Calu3 (cell line): ENCODE data around the gene FOXN3. TPM values are rescaled to one million over a fixed set of nuclear protein-coding genes. Genes with fewer than 3 reads are reported as not detected.

ENCODE experiments used
- BruUV-seq: library from RNA; stranded (reverse); fragments of 400-500 nt; replicated peaks from 2 replicates; lab custom pipeline; 2021; lab: Mats Ljungman, UMichigan
- CTCF ChIA-PET: fragments of 300-600 bp; sonication (Branson Sonifier 250); formaldehyde crosslinking; loops from one replicate; lab custom pipeline; 2022; ENCODE audit warnings: antibody characterized with exemption; lab: Charles Lee
- DNase-seq: peaks from one replicate; pipeline ENCODE4 v3.0.0; 2022
- H3K27ac Mint-ChIP-seq: one replicate; pipeline ENCODE4 v1.8.0; 2022; ENCODE audit warnings: mixed read lengths; ENCODE audit not compliant: unreplicated experiment
- H3K27me3 Mint-ChIP-seq: one replicate; pipeline ENCODE4 v1.8.0; 2022; ENCODE audit warnings: mixed read lengths; ENCODE audit not compliant: unreplicated experiment
- H3K36me3 Mint-ChIP-seq: one replicate; pipeline ENCODE4 v1.8.0; 2022; ENCODE audit warnings: mild to moderate bottlenecking, moderate library complexity, mixed read lengths; ENCODE audit not compliant: insufficient read depth, unreplicated experiment
- H3K4me1 Mint-ChIP-seq: one replicate; pipeline ENCODE4 v1.8.0; 2022; ENCODE audit warnings: mild to moderate bottlenecking, low read depth, mixed read lengths; ENCODE audit not compliant: unreplicated experiment
- H3K4me3 Mint-ChIP-seq: one replicate; pipeline ENCODE4 v1.8.0; 2022; ENCODE audit warnings: mild to moderate bottlenecking, low read depth, moderate library complexity, mixed read lengths; ENCODE audit not compliant: unreplicated experiment
- H3K9me3 Mint-ChIP-seq: one replicate; pipeline ENCODE4 v1.8.0; 2022; ENCODE audit warnings: low read depth, mixed read lengths; ENCODE audit not compliant: unreplicated experiment
- CTCF ChIP-seq: fragments of 200-600 bp; IDR thresholded peaks from one replicate; pipeline ENCODE4 v1.8.0; 2022; ENCODE audit warnings: antibody characterized with exemption; ENCODE audit not compliant: unreplicated experiment
- intact Hi-C: fragments of 100-400 bp; cut with micrococcal nuclease; formaldehyde crosslinking; loops from one replicate; pipeline ENCODE4 v1.10.0; 2022; ENCODE audit not compliant: unreplicated experiment
- total RNA-seq: library from RNA; stranded (reverse); gene quantifications from 2 replicates; pipeline ENCODE4 v1.2.3, GENCODE V29; 2022

The FOXN3 gene
- total RNA-seq, 1 experiment from 2014 or later, result 11.8 TPM

GRCh38 chr14:89110110-89110509, 306.9 kb downstream of the FOXN3 start:
- intact Hi-C loops, result no loop called here
- H3K27me3 Mint-ChIP-seq, result peaks cover 12% of the 10 kb centered on the region
- CTCF ChIA-PET, result no interaction called here
- H3K9me3 Mint-ChIP-seq, result no peaks in the 10 kb centered on the region
- no peak for TF ChIP-seq CTCF
- no peak overlapping the region for H3K27ac Mint-ChIP-seq
- BruUV-seq, result no TSS peak
- no peak for DNase-seq
- H3K36me3 Mint-ChIP-seq, result no peaks in the 10 kb centered on the region
- H3K4me1 Mint-ChIP-seq, result no peaks in the 10 kb centered on the region
- H3K4me3 Mint-ChIP-seq, result no peak overlapping the region

- TF ChIP-seq CTCF, result no peak
- CTCF ChIA-PET, result interaction anchor here (0.7 kb wide), 1 partner anchor 12 kb away, joined by 3 read pairs; no protein-coding TSS in a partner anchor
Observed at GRCh38 chr14:89108608-89109007, 308.4 kb downstream of the FOXN3 start.

GRCh38 chr14:89107626-89108025, 309.4 kb downstream of the FOXN3 start:
- no TSS peak for BruUV-seq
- H3K4me1 Mint-ChIP-seq, result no peaks in the 10 kb centered on the region
- CTCF ChIA-PET, result no interaction called here
- H3K27ac Mint-ChIP-seq, result no peak overlapping the region
- DNase-seq, result no peak
- TF ChIP-seq CTCF, result no peak
- H3K27me3 Mint-ChIP-seq, result peaks cover 15% of the 10 kb centered on the region
- H3K9me3 Mint-ChIP-seq, result peaks cover 5% of the 10 kb centered on the region
- H3K4me3 Mint-ChIP-seq, result no peak overlapping the region
- no peaks in the 10 kb centered on the region for H3K36me3 Mint-ChIP-seq
- intact Hi-C loops, result no loop called here

More at GRCh38 chr14:89108608-89109007, 308.4 kb downstream of the FOXN3 start:
- BruUV-seq, result no TSS peak
- Mint-ChIP-seq H3K36me3 (no peaks in the 10 kb centered on the region), H3K9me3 (no peaks in the 10 kb centered on the region), H3K4me1 (no peaks in the 10 kb centered on the region), H3K27me3 (peaks cover 6% of the 10 kb centered on the region), H3K4me3 (no peak overlapping the region), H3K27ac (no peak overlapping the region)
- intact Hi-C loops, result no loop called here
- DNase-seq, result no peak
